NCI-H2227 treated with DMSO at 0.1 percent for 48 hours (cell line): Measurements from ENCODE around the gene ERBB2.
"Not testable (repeated sequence)": the region's sequence is repeated elsewhere in the genome, so short reads cannot be mapped to it uniquely, and the experiment has no call there.

Source experiments
- DNase-seq: peaks from one replicate; lab custom pipeline; 2025; lab: John Stamatoyannopoulos, UW

The ERBB2 gene

DNA sequence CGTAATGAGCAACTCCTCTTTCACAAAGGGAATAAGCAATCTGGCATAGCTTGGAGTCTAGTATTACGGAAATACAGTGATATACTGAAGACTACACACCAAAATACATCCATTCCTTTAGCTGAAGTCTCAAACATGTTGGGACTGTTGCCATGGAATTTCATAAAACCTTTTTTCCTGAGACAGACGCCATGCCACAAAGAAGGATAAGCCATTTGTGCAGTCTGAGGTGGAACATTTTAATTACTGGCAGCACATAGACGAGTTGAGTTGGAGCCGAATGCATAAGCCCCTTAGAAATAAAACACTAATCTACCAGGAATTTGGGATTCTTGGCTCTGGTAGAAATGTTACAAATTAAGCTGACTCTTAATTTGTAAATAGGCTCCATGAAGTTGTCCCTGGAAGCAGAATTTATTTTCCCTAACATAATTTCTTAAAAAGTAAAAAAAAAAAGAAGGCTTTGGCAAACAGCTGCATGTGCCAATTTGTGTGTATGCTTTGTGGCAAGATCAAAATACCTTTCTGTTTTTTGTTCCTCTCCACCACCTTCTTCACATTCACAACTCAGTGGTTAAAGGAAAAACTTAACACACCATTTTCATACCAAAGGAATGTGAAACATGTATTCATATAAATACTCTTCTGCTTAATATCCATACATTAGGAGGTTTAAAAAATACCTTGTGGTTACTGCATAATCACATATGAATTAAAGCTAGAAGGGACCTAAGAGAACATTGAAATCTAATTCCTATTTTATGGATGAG, 63.4 kb downstream of the ERBB2 start:
- no peak for DNase-seq

DNA sequence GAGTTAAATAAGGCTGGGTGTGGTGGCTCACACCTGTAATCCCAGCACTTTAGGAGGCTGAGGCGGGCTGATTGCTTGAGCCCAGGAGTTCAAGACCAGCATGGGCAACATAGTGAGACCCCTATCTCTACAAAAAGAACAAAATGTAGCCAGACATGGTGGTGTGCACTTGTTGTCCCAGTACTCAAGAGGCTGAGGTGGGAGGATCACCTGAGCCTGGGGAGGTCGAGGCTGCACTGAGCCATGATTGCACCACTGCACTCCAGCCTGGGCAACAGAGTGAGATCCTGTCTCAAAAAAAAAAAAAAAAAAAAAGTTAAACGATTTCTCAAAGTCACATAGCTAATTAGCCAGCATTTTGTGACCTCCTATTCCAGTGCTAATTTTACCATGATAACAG, 64.3 kb downstream of the ERBB2 start:
- not testable (repeated sequence) for DNase-seq

DNA sequence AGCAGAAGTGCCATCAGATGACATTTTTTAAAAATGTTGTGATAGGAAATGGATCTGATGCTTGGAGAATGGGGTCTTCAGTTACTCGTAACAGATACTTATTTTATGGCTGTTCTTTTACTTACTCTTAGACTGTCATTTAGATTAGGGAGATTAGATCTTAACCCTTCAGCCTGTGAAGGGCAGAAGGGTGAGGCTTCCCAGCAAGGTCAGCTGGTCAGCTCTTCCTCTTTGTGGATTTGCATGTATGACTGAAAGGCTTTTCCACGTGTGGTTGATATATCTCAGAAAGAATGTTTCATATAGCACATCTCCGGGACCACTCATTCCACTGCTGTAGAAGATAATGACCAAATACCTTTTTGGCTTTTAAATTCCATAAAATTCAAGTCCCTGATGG, 65.3 kb downstream of the ERBB2 start:
- DNase-seq = no peak

DNA sequence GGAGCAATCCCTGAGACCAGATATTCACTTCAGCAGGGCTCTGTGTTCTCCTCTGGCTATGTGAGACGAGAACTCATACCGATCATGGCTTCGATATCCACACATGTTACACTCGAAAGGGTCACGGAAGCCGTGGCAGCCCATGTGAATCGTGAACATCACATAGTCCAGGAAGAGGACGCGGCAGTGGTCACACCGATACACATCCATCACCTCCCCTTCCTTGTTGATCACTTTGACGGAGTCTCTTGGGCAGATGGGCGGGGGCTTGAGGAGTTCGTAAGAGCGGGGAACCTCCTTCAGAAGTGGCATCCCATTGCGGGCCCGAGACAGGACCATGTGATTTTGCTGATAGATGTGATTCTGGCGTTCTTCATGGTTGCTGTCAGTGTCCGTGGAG, 65.9 kb downstream of the ERBB2 start:
- DNase-seq = no peak

DNA sequence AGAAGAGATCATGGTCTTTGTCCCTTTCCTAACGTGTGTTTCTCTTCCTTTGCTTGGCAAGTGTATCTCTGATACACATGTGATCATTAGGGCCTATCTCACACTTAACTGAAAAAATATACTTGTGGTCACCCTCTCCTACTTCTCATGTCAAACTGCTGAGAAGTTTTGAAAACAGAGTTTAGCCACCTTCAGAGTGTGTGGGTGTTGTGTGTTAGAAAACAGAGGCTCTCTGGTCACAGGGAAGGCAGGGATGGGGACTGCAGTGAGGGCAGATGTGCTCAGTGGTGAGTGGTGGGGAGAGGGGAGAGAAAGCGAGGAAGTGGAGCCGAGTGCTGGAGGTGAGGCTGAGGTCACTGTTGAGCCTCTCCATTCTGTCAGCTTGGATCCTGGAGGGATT, 67.3 kb downstream of the ERBB2 start:
- DNase-seq = no peak

DNA sequence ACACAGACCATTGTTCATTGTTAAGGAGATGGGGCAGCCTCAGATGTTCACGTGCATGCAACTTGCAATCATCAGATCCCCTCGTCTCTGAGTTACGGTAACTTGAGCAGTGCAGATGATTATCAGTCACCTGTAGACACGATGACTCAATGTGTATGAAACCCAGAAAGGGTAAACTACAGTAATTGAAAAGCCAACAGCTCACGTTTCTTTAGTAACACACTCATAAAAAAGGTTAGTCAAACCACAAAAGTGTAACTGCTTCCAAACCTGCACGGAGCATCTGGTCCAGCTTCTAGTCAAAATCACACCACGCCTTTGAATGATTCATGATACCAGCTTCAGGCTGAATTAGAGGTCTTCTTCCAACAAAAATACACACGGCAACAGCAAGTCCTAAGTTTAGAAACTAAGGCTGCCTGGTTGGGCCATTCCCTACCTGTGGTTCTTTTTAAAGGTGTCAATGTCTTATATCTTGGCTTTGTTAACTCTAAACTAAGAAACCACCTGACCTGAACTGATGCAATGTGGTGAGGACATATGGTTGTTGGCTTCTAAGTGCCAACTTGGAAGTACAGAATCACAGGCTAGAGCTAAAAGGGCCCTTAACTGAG, 70.2 kb downstream of the ERBB2 start:
- DNase-seq = no peak

DNA sequence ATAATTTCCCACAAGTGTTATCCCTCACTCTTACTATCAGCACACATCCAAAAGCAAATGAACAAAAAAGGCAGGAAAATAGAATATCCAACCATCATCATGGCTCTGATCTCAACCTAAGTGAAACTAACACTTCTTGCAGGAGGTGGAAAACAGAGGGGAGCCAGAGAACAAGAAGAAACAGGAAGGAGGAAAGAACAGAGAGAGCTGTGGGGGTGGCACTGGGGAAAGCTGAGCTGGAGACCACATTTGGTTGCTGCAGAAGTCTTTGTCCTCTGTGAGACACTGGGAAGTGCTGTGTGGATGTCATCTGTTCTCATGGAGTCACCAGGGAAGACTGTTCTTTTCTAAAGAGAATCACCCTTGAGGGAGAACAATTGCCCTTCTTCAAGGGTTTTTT, 72.6 kb downstream of the ERBB2 start:
- DNase-seq = no peak

DNA sequence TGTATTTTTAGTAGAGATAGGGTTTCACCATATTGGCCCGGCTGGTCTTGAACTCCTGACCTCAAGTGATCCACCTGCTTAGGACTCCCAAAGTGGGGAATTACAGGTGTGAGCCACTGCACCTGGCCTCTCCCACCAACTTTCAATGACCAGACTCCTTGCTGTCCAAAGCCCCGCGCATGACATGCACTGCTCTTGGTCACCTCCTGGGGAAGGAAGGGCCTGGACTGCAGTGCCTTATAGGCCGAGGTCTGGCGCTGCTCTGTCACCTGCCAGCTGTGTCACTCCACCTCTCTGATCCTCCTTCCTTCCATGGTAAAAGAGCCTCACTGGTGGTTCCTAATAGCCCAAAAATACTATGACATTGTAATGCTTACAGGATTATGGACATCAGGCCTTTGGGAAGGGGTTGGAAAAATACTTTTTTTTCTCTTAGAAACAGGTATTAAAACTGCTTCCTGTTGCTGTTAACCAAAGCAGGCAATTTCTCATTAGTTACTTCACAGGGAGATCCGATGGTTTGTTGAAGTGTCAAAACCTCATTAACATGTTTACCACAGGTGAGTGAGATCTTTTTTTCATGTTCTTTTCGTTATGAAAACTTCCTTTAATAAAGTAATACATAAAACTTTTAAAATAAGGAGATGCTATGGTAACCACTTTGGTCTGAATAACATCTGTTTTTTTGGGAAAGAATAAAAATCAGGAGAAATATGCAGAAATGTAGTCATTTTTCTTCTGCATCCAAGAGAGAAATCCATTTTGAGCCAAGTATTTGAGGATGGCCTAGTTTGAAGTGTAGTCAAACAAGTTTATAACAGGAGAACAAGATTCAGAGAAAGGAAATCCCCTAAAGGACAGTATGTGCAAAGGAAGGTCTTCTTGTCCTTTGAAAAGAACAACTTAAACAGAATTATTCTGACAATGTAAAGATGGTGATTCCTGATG, 73.4 kb downstream of the ERBB2 start:
- DNase-seq = no peak

DNA sequence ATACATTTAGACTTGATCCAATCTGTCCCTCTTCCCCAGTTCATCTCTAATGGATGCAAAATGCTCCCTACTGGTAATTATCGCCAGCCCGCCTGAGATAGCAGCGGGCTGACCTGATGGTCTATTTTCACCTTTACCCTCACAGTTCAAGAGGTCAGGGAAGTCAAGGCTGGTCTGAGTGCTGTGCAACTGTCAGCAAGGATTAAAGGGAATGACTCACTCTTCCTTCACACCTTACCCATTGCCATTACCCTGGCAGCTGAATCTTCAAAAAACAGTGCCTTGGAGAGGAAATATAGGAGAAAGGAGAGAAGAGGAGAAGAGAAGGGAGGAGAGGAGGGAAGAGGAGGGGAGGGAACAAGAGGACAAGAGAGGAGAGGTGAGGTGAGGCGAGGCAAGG, 74.2 kb downstream of the ERBB2 start:
- DNase-seq = no peak

DNA sequence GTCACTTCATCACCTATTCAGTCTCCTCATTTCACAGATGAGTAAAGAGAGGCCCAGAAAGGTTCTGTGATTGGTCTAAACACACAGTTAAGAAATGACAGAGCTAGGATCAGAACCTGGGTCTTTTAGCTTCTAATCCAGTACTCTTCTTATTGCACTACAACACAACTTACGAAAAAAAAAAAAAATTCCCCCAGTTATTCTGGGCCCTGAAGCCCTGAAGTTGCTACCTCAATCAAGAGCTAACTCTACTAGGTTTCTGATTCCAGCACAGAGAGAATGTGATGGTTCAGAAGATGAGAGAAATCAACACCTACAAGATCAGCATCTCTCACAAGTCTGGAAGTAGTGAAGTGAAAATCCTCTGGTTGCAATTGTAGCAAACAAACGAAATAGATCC, 75.2 kb downstream of the ERBB2 start:
- DNase-seq = no peak

DNA sequence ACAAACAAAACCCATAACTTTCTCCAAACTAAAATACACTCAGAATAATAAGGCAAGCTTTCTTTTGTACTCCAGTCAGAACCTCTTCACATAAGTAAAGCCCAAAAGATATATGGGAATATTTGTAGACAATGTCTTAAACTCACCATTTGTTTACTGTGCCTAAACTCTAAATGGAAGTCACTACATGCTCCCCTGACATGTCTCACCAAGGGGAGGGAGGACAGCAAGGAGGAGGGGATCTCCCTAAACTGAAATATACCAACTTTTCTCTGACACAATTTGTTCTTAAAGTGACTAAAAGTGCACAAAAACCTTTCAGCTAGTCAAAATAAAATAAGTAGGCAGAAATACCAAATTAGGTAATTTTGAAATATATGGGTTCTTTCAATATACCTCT, 76.4 kb downstream of the ERBB2 start:
- DNase-seq = no peak

DNA sequence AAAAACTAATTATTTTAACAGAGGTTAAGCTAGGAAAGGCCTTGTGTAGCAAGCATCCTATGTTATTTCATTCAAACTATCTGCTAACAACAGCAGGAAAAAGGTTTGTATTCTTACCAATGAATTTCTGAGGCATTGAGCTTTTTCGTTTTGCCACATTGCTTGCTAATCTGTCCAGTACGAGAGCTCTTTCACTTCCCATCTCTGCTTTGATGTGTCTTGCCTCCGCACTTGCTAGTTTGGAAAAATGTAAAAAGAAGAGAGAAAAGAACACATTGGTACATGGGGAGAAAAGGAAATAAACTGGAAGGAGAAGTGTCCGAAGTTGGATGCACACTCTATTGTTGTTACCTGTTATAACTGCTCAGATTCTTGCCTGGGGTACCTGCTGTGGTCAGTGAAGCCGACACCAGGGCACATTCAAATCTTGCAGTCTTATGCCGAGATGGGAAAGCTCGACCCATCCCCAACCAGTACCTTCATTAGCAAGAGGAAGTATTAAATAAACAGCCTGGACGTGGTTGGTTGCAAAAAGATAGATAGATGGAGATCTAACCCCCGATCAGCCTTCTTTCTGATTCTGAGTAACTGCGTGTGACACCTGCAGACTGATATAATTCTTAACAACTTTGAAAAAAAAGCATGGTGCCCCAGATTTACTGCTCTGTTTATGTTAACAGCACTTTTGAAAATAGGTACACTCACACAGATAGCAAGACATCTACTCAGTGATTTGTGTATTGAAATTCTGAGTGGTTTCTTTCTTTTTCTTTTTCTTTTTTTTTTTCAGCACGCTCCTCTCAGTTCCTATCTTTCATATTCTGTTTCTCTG, 77.9 kb downstream of the ERBB2 start:
- no peak for DNase-seq
